MCF 10A (cell line): ENCODE data around the gene GABARAPL2. TPM values are rescaled to one million over a fixed set of nuclear protein-coding genes. Genes with fewer than 3 reads are reported as not detected.

Experiments used
- BruUV-seq: library from RNA; stranded (reverse); fragments of 400-500 nt; replicated peaks from 2 replicates; lab custom pipeline; 2021; lab: Mats Ljungman, UMichigan
- CTCF ChIA-PET: fragments of 300-600 bp; sonication (Branson Sonifier 250); formaldehyde crosslinking; extraction: SDS; loops from one replicate; lab custom pipeline; 2021; ENCODE audit warnings: antibody characterized with exemption, inconsistent platforms; lab: Yijun Ruan, JAX
- POLR2A ChIA-PET: fragments of 300-600, 350-650 bp; sonication (Branson Sonifier 250); formaldehyde crosslinking; extraction: SDS; loops from one replicate; lab custom pipeline; 2020; ENCODE audit warnings: antibody characterized with exemption, inconsistent platforms; lab: Yijun Ruan, JAX
- DNase-seq: peaks from one replicate; pipeline ENCODE4 v3.0.0-alpha.2; 2018; ENCODE audit not compliant: unreplicated experiment
- H3K27ac Mint-ChIP-seq: one replicate; pipeline ENCODE4 v1.8.0; 2022; ENCODE audit warnings: mild to moderate bottlenecking, low read depth, mixed read lengths; ENCODE audit not compliant: unreplicated experiment
- H3K27me3 Mint-ChIP-seq: one replicate; pipeline ENCODE4 v1.8.0; 2022; ENCODE audit warnings: mixed read lengths; ENCODE audit not compliant: insufficient read depth, unreplicated experiment
- H3K36me3 Mint-ChIP-seq: one replicate; pipeline ENCODE4 v1.8.0; 2022; ENCODE audit warnings: mild to moderate bottlenecking, moderate library complexity, mixed read lengths; ENCODE audit not compliant: insufficient read depth, unreplicated experiment
- H3K4me1 Mint-ChIP-seq: one replicate; pipeline ENCODE4 v1.8.0; 2022; ENCODE audit warnings: mixed read lengths; ENCODE audit not compliant: insufficient read depth, unreplicated experiment
- H3K4me3 Mint-ChIP-seq: one replicate; pipeline ENCODE4 v1.8.0; 2022; ENCODE audit warnings: mild to moderate bottlenecking, moderate library complexity, mixed read lengths; ENCODE audit not compliant: unreplicated experiment
- H3K9me3 Mint-ChIP-seq: one replicate; pipeline ENCODE4 v1.8.0; 2022; ENCODE audit warnings: mixed read lengths; ENCODE audit not compliant: unreplicated experiment
- intact Hi-C: fragments of 100-400 bp; cut with micrococcal nuclease; formaldehyde crosslinking; loops from 2 replicates; pipeline ENCODE4 v1.14.1; 2022
- total RNA-seq: library from RNA; stranded (reverse); gene quantifications from 2 replicates; pipeline ENCODE4 v1.2.3, GENCODE V29; 2022
- TF ChIP-seq, protein P1 (sequence below): fragments of 200-600 bp; IDR thresholded peaks from one replicate; pipeline ENCODE4 v1.8.0; 2022; ENCODE audit warnings: antibody characterized with exemption, mild to moderate bottlenecking; ENCODE audit not compliant: unreplicated experiment

The GABARAPL2 gene
- total RNA-seq, 1 experiment from 2014 or later, result 61.5 TPM

DNA sequence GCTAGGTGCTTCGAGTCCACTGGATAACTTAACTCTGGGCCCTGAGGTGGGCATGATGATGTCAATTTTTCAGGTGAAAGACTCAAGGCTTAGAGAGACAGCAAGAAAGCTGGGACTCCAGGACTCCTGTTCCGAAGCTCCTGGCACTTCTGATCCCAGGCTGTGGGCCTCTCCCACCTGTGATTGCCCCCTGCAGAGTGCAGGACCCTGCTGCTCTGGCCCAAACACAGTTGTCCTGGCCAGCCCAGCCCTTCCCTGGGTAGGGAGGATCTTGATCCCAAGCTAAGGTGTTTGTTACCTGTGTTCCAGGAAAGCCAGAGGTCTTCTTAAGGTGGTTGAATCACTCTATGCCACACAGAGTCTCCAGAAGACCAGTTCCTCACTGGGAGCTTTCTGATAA is 33.4 kb upstream of the GABARAPL2 start:
- H3K4me1 Mint-ChIP-seq, result no peaks in the 10 kb centered on the region
- BruUV-seq, result no TSS peak
- POLR2A ChIA-PET, result no interaction called here
- no peaks in the 10 kb centered on the region for H3K36me3 Mint-ChIP-seq
- no peaks in the 10 kb centered on the region for H3K9me3 Mint-ChIP-seq
- H3K27me3 Mint-ChIP-seq, result no peaks in the 10 kb centered on the region
- TF ChIP-seq, protein P1, sequence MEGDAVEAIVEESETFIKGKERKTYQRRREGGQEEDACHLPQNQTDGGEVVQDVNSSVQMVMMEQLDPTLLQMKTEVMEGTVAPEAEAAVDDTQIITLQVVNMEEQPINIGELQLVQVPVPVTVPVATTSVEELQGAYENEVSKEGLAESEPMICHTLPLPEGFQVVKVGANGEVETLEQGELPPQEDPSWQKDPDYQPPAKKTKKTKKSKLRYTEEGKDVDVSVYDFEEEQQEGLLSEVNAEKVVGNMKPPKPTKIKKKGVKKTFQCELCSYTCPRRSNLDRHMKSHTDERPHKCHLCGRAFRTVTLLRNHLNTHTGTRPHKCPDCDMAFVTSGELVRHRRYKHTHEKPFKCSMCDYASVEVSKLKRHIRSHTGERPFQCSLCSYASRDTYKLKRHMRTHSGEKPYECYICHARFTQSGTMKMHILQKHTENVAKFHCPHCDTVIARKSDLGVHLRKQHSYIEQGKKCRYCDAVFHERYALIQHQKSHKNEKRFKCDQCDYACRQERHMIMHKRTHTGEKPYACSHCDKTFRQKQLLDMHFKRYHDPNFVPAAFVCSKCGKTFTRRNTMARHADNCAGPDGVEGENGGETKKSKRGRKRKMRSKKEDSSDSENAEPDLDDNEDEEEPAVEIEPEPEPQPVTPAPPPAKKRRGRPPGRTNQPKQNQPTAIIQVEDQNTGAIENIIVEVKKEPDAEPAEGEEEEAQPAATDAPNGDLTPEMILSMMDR, result no peak
- intact Hi-C loops, result no loop called here
- H3K27ac Mint-ChIP-seq, result no peak overlapping the region
- H3K4me3 Mint-ChIP-seq, result no peak overlapping the region
- DNase-seq, result no peak
- CTCF ChIA-PET, result interaction anchor here (0.6 to 0.7 kb wide), 2 partner anchors 11 to 14 kb away, joined by 3 read pairs; no protein-coding TSS in a partner anchor

DNA sequence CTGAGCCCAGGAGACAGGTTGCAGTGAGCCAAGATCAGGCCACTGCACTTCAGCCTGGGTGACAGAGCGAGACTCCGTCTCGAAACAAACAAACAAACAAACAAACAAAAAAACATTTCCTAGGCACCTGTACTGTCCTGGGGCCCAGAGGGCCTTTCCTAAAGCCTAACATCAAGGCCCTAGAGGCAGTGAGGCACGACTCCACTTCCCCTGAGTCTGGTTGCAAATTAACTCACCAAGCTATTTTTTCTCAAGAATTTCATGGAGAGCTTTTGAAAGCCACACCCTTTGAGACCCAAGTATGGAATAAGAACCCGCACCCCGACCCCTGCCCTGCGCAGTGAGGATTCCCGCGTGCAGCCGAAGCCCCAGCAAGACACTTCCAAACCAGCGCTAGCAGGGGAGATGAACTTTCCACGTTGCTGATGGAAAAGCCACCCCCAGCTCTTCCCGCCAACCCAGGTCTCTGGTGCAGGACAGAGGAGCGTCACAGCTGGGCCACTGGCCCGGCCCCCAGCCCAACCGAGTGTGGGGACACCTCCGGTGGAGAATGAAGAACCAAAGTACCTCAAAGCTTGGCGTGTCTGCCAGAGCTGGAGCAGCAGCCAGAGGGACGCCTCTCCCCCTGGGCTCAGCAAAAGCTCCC is 31.5 kb upstream of the GABARAPL2 start:
- H3K9me3 Mint-ChIP-seq, result no peaks in the 10 kb centered on the region
- H3K4me3 Mint-ChIP-seq, result no peak overlapping the region
- BruUV-seq, result no TSS peak
- intact Hi-C loops, result no loop called here
- no peaks in the 10 kb centered on the region for H3K4me1 Mint-ChIP-seq
- no peaks in the 10 kb centered on the region for H3K36me3 Mint-ChIP-seq
- TF ChIP-seq, protein P1, result no peak
- POLR2A ChIA-PET, result interaction anchor here (0.6 to 1.2 kb wide), 2 partner anchors 20 to 124 kb away, joined by 3 to 4 read pairs; no protein-coding TSS in a partner anchor
- no peaks in the 10 kb centered on the region for H3K27me3 Mint-ChIP-seq
- DNase-seq, result no peak
- H3K27ac Mint-ChIP-seq, result no peak overlapping the region
- CTCF ChIA-PET, result interaction anchor here (0.6 to 2.7 kb wide), 9 partner anchors 13 to 336 kb away, joined by 3 to 9 read pairs (median 3); partner anchors contain the start of gene TMEM170A

DNA sequence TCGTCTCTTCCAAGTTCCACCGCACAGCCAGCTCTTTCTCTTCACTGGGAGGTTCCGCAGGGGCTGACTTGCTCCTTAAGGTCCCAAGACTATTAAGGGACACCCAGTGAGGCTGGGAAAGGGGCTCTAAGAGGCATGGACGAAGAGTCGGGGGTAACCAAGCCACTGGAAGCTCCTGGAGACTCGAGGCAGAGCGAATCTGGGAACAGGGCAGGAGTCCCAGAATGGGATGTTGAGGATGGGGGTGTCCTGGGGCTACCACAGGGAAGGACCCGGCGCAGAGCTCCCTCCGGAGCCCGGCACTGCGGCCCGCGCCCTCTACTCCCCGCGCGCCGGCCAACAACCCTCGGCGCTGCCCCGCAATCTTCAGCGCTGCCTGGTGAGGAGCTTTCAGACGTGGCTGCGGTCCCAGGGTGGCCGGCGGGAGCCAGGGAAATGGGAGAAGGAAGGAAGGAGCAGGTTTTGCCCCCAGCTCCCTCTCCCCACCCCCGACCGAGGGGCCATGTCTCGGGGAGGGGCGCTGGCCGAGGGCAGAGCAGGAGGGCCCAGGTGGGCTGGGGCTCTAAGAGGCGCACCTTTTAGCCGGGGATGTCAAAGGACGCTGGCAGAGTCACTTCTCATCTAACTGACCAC is 30.9 kb upstream of the GABARAPL2 start:
- Mint-ChIP-seq H3K4me3 (no peak overlapping the region), H3K9me3 (no peaks in the 10 kb centered on the region), H3K27me3 (no peaks in the 10 kb centered on the region), H3K36me3 (no peaks in the 10 kb centered on the region), H3K27ac (no peak overlapping the region), H3K4me1 (no peaks in the 10 kb centered on the region)
- no peak for DNase-seq
- ChIA-PET POLR2A (interaction anchor here (0.5 to 1.2 kb wide), 4 partner anchors 20 to 1655 kb away, joined by 3 to 4 read pairs (median 3); no protein-coding TSS in a partner anchor), CTCF (interaction anchor here (0.6 to 2.7 kb wide), 8 partner anchors 14 to 336 kb away, joined by 3 to 9 read pairs (median 3); partner anchors contain the start of gene TMEM170A)
- intact Hi-C loops, result no loop called here
- BruUV-seq, result no TSS peak
- TF ChIP-seq, protein P1, result no peak

DNA sequence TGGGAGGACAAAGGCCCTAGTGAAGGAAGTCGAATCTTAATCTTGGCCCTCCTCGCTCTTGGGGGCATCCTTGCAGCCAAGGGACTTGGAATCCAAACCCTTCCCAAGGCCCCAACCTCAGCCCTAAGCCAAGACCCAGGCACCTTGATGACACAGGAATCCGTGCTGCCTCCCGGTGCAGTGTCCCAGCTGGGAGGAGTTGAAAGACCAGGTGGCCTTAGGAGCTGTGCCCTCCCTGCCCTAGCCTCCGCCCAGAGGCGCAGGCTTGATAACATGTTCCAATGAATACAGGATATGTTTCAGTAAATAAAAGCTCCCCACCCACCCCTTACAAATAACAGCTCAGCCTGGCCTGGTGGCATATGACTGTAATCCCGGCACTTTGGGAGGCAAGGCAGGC is 30.3 kb upstream of the GABARAPL2 start, which contains the start of gene CHST5:
TSS of gene CHST5 (minus strand) at position 208 of the 400 bp plus-strand sequence. CDS start 5,724 bp downstream, outside the sequence.
- intact Hi-C loops, result no loop called here
- H3K9me3 Mint-ChIP-seq, result no peaks in the 10 kb centered on the region
- no peak for DNase-seq
- no TSS peak for BruUV-seq
- POLR2A ChIA-PET, result interaction anchor here (0.5 to 0.7 kb wide), 2 partner anchors 39 to 1654 kb away, joined by 3 read pairs; no protein-coding TSS in a partner anchor
- no peaks in the 10 kb centered on the region for H3K4me1 Mint-ChIP-seq
- CTCF ChIA-PET, result interaction anchor here (0.6 to 2.7 kb wide), 4 partner anchors 14 to 71 kb away, joined by 3 to 9 read pairs (median 6); partner anchors contain the start of gene TMEM170A
- H3K27ac Mint-ChIP-seq, result no peak within 1 kb of the TSS
- peaks cover 2% of the 10 kb centered on the region for H3K36me3 Mint-ChIP-seq
- H3K27me3 Mint-ChIP-seq, result no peaks in the 10 kb centered on the region
- H3K4me3 Mint-ChIP-seq, result no peak within 1 kb of the TSS
- TF ChIP-seq, protein P1, result no peak
